ENCODE results near the gene DENND2A. TPM values are rescaled to one million over a fixed set of nuclear protein-coding genes. Genes with fewer than 3 reads are reported as not detected.
"Not testable (repeated sequence)": the region's sequence is repeated elsewhere in the genome, so short reads cannot be mapped to it uniquely, and the experiment has no call there.

DENND2A gene
- total RNA-seq, 1 experiment from 2014 or later: 11.9 TPM

GRCh38 chr7:140662938-140663337 lies 22.3 kb upstream of the DENND2A start:
- not testable (repeated sequence) for H3K36me3 ChIP-seq (replicated peaks; ENCODE audit: control insufficient read depth, insufficient read depth, low read length); DNase-seq; H3K4me3 ChIP-seq (ENCODE audit: insufficient read depth, low read depth, low read length); H3K27me3 ChIP-seq (ENCODE audit: control insufficient read depth, insufficient read depth, low read length)

GRCh38 chr7:140661124-140661523 lies 20.5 kb upstream of the DENND2A start:
- Histone ChIP-seq H3K4me3 (ENCODE audit: insufficient read depth, low read depth, low read length) (no peak overlapping the region), H3K27me3 (ENCODE audit: control insufficient read depth, insufficient read depth, low read length) (no peaks in the 10 kb centered on the region), H3K36me3 (replicated peaks; ENCODE audit: control insufficient read depth, insufficient read depth, low read length) (no peaks in the 10 kb centered on the region)
- no peak for DNase-seq

GRCh38 chr7:140659856-140660255 lies 19.2 kb upstream of the DENND2A start:
- DNase-seq: no peak
- no peak overlapping the region for H3K4me3 ChIP-seq (ENCODE audit: insufficient read depth, low read depth, low read length)
- H3K27me3 ChIP-seq (ENCODE audit: control insufficient read depth, insufficient read depth, low read length): no peaks in the 10 kb centered on the region
- no peaks in the 10 kb centered on the region for H3K36me3 ChIP-seq (replicated peaks; ENCODE audit: control insufficient read depth, insufficient read depth, low read length)

GRCh38 chr7:140657891-140658290 lies 17.3 kb upstream of the DENND2A start:
- Histone ChIP-seq H3K27me3 (ENCODE audit: control insufficient read depth, insufficient read depth, low read length) (no peaks in the 10 kb centered on the region), H3K4me3 (ENCODE audit: insufficient read depth, low read depth, low read length) (no peak overlapping the region)
- no peak for DNase-seq

GRCh38 chr7:140656548-140657515 lies 16.2 kb upstream of the DENND2A start:
- Histone ChIP-seq H3K36me3 (replicated peaks; ENCODE audit: control insufficient read depth, insufficient read depth, low read length) (no peaks in the 10 kb centered on the region), H3K4me3 (ENCODE audit: insufficient read depth, low read depth, low read length) (no peak overlapping the region), H3K27me3 (ENCODE audit: control insufficient read depth, insufficient read depth, low read length) (no peaks in the 10 kb centered on the region)
- DNase-seq: no peak

More at GRCh38 chr7:140657891-140658290, 17.3 kb upstream of the DENND2A start:
- no peaks in the 10 kb centered on the region for H3K36me3 ChIP-seq (replicated peaks; ENCODE audit: control insufficient read depth, insufficient read depth, low read length)

- Histone ChIP-seq H3K36me3 (replicated peaks; ENCODE audit: control insufficient read depth, insufficient read depth, low read length) (no peaks in the 10 kb centered on the region), H3K4me3 (ENCODE audit: insufficient read depth, low read depth, low read length) (no peak overlapping the region), H3K27me3 (ENCODE audit: control insufficient read depth, insufficient read depth, low read length) (no peaks in the 10 kb centered on the region)
- no peak for DNase-seq
These were observed 15.1 kb upstream of the DENND2A start for GRCh38 chr7:140655511-140656408.

GRCh38 chr7:140654661-140655060 lies 14.0 kb upstream of the DENND2A start:
- no peak overlapping the region for H3K4me3 ChIP-seq (ENCODE audit: insufficient read depth, low read depth, low read length)
- DNase-seq: no peak

GRCh38 chr7:140654109-140654387 lies 13.4 kb upstream of the DENND2A start:
- no peaks in the 10 kb centered on the region for H3K27me3 ChIP-seq (ENCODE audit: control insufficient read depth, insufficient read depth, low read length)
- no peak overlapping the region for H3K4me3 ChIP-seq (ENCODE audit: insufficient read depth, low read depth, low read length)
- no peaks in the 10 kb centered on the region for H3K36me3 ChIP-seq (replicated peaks; ENCODE audit: control insufficient read depth, insufficient read depth, low read length)
- DNase-seq: no peak

More at GRCh38 chr7:140654661-140655060, 14.0 kb upstream of the DENND2A start:
- H3K27me3 ChIP-seq (ENCODE audit: control insufficient read depth, insufficient read depth, low read length): no peaks in the 10 kb centered on the region
- no peaks in the 10 kb centered on the region for H3K36me3 ChIP-seq (replicated peaks; ENCODE audit: control insufficient read depth, insufficient read depth, low read length)

- Histone ChIP-seq H3K36me3 (replicated peaks; ENCODE audit: control insufficient read depth, insufficient read depth, low read length) (no peaks in the 10 kb centered on the region), H3K27me3 (ENCODE audit: control insufficient read depth, insufficient read depth, low read length) (no peaks in the 10 kb centered on the region), H3K4me3 (ENCODE audit: insufficient read depth, low read depth, low read length) (no peak overlapping the region)
- peak; percentile 85 for DNase-seq
These were observed 12.9 kb upstream of the DENND2A start for GRCh38 chr7:140653319-140654108.

GRCh38 chr7:140650367-140650766 lies 9.8 kb upstream of the DENND2A start:
- Histone ChIP-seq H3K27me3 (ENCODE audit: control insufficient read depth, insufficient read depth, low read length) (no peaks in the 10 kb centered on the region), H3K4me3 (ENCODE audit: insufficient read depth, low read depth, low read length) (no peak overlapping the region), H3K36me3 (replicated peaks; ENCODE audit: control insufficient read depth, insufficient read depth, low read length) (no peaks in the 10 kb centered on the region)
- DNase-seq: no peak

GRCh38 chr7:140649556-140650205 lies 9.1 kb upstream of the DENND2A start:
- no peak for DNase-seq
- Histone ChIP-seq H3K27me3 (ENCODE audit: control insufficient read depth, insufficient read depth, low read length) (no peaks in the 10 kb centered on the region), H3K36me3 (replicated peaks; ENCODE audit: control insufficient read depth, insufficient read depth, low read length) (no peaks in the 10 kb centered on the region), H3K4me3 (ENCODE audit: insufficient read depth, low read depth, low read length) (no peak overlapping the region)

- DNase-seq: peak; percentile 87
- Histone ChIP-seq H3K27me3 (ENCODE audit: control insufficient read depth, insufficient read depth, low read length) (no peaks in the 10 kb centered on the region; the same call in 1 of the 2 replicates), H3K4me3 (ENCODE audit: insufficient read depth, low read depth, low read length) (no peak overlapping the region), H3K36me3 (replicated peaks; ENCODE audit: control insufficient read depth, insufficient read depth, low read length) (no peaks in the 10 kb centered on the region)
These were observed 6.5 kb upstream of the DENND2A start for GRCh38 chr7:140646931-140647647.

- DNase-seq: peak; percentile 84
- no peaks in the 10 kb centered on the region for H3K36me3 ChIP-seq (replicated peaks; ENCODE audit: control insufficient read depth, insufficient read depth, low read length)
- peaks cover 7% of the 10 kb centered on the region for H3K27me3 ChIP-seq (ENCODE audit: control insufficient read depth, insufficient read depth, low read length)
- H3K4me3 ChIP-seq (ENCODE audit: insufficient read depth, low read depth, low read length): no peak overlapping the region
These were observed 4.7 kb upstream of the DENND2A start for GRCh38 chr7:140645166-140645900.

Data from H7 (cell line).